GM20000 (cell line): ENCODE results near the gene KXD1.
A peak's percentile ranks its signal among the peaks of the same experiment; 100 is the strongest.
"Not testable (repeated sequence)": the region's sequence is repeated elsewhere in the genome, so short reads cannot be mapped to it uniquely, and the experiment has no call there.

Experiments used
- DNase-seq: peaks from one replicate; pipeline ENCODE4 v3.0.0; 2012; ENCODE audit warnings: low spot score
- TF ChIP-seq, protein P1 (sequence below): IDR thresholded peaks from 2 replicates; pipeline ENCODE4 v1.5.1; 2012; ENCODE audit warnings: mild to moderate bottlenecking, control low read depth; ENCODE audit errors: extremely low read depth, missing control alignments

KXD1 gene

DNA sequence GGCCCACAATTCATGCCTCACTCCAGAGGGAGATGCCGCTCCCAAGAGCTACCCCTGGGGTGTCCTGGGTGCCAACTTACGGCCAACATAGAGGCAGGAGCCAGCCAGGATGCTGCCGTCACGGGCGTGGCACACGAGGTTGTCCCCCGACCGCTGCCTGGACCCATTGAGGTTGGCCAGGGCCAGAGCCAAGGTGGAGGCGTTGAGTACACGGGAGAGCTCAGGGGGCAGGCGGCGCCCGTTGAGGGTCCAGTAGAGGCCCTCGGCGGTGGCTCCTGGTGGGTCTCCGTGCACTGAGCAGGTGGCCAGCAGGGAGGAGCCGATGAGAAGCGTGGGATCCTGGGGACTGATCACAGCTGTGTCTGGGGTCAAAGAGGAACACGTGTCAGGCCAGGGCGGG, 41.8 kb downstream of the KXD1 start:
- TF ChIP-seq, protein P1, sequence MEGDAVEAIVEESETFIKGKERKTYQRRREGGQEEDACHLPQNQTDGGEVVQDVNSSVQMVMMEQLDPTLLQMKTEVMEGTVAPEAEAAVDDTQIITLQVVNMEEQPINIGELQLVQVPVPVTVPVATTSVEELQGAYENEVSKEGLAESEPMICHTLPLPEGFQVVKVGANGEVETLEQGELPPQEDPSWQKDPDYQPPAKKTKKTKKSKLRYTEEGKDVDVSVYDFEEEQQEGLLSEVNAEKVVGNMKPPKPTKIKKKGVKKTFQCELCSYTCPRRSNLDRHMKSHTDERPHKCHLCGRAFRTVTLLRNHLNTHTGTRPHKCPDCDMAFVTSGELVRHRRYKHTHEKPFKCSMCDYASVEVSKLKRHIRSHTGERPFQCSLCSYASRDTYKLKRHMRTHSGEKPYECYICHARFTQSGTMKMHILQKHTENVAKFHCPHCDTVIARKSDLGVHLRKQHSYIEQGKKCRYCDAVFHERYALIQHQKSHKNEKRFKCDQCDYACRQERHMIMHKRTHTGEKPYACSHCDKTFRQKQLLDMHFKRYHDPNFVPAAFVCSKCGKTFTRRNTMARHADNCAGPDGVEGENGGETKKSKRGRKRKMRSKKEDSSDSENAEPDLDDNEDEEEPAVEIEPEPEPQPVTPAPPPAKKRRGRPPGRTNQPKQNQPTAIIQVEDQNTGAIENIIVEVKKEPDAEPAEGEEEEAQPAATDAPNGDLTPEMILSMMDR, result no peak
- peak; percentile 8 for DNase-seq

DNA sequence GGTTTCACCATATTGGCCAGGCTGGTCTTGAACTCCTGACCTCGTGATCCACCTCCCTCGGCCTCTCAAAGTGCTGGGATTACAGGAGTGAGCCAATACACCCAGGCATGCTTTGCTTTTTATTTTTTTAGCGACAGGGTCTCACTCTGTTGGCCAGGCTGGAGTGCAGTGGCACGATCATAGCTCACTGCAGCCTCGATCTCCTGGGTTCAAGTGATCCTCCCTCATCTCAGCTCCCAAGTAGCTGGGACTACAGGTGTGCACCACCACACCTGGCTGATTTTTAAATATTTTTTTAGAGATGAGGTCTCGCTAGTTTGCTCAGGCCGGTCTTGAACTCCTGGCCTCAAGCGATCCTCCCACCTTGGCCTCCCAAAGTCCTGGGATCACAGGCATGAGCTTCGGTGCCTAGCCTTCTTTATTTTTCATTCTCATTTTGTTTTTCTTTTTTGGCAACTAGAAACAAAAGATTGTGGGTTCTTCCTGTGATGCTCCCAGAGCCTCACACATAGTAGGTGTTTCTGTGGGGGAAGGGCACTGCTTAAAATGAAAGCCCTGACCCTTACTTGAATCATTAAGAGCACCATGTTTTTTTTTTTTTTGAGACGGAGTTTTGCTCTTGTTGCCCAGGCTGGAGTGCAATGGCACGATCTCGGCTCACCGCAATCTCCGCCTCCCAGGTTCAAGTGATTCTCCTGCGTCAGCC, 43.2 kb downstream of the KXD1 start:
- DNase-seq, result not testable (repeated sequence)

DNA sequence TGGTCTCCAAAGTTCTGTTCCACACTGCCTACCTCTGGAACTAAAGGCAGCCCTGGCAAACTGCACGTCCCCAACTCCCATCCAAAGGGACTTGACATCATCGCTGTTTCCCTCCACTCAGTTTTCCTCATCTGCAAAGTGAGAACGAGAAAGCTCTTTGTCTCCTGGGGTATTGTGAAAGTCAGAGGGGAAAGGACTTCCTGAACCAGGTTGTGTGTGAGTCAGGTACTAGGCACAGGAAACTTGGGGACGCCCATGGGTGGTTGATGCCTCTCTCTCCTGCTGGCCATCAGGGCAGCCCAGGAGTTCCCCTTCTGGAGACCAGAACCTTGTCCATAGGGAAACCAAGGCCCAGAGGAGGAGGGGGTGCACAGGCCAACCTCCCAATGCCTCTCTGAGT, 44.2 kb downstream of the KXD1 start:
- TF ChIP-seq, protein P1, result no peak
- DNase-seq, result peak; percentile 18

DNA sequence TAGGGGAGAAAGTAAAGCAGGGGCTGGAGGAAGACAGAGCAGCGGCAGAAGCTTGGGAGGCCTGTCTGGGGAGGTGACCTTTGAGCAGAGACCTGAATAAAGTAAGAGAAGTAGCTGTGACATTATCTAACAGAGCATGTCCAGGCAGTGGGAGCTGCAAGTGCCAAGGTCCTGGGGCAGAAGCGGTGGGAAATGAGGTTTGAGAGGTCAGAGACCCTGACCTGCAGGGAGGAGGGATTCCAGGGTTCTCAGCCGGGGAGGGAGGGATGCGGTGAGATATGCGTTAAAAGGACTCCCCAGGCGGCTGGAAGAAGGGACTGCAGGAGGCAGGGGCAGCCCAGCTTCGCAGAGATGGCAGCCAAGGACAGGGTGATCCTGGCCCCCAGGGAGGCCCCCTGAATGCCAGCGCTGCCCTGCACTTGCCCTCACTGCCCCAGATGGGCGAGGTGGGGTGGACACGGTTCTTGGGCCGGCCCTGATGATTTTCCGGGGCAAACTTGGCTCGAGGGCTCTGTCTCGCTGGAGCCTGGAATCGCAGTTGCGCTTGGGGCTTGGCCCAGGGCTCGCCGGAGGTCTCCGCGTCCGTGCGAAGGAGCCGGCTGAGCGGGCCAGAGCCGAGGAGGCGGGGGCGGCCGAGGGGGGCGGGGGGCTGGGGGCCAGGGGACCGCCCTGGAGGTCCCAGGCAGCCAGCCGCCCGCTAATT, 45.7 kb downstream of the KXD1 start:
- peak; percentile 57 for DNase-seq
- TF ChIP-seq, protein P1, result no peak

DNA sequence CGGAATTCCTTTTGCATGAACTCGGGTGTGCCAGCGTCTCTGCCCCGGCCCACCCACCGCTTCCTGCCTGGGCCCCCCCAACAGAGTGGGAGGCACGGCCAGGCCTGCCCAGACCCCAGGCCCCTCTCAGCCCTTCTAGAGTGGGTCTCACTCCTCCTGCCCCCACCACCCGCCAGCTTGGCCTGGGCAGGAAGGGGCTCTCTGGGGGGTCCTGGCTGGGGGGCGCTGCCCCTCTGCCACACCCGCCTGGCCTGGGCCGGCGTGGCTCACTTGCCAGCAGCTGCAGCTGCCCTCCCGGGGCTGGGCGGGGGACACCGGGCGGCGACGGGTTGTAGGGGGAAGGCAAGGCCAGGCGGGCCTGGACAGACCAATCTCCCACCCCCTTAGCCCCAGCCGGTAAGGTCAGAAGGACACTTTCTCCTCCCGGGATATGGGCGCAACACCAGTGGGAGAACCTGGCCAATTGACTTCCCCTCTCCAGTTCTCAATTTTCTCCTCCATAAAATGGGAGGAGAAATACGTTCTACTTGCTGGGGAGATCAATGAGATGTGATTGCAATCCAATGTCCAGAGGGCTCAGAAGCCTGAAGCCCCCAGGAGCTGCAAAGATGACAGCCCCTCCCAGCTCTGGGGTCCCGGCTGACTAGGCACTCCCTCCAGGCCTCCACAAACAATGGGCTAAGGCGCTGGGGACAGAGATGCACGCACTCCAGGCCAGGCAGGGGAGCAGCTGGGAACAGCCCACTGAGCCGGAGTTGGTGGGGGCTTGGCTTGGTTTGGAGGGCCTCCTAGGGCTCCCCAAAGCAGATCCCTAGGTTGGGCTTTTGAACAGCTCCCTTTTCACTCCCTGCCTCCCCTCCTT, 46.5 kb downstream of the KXD1 start:
- TF ChIP-seq, protein P1, result no peak
- DNase-seq, result peak; percentile 45

DNA sequence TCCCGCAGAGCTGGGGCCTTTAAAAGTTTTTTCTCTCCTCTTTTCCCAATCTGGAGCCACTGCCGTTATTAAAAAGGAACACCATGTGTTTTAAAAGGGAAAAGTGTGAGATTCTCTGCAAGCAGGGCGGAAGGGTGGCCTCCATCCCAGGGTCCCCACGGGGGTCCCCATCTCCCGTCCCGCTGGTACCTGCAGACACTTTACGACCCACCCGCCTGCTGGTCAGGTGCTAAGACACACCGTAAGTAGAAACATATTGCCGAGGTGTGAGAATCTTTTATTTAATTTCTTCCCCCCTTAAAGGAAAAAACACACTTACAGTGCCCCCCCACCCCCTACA, 47.1 kb downstream of the KXD1 start:
- peak; percentile 42 for DNase-seq
- TF ChIP-seq, protein P1, result no peak

DNA sequence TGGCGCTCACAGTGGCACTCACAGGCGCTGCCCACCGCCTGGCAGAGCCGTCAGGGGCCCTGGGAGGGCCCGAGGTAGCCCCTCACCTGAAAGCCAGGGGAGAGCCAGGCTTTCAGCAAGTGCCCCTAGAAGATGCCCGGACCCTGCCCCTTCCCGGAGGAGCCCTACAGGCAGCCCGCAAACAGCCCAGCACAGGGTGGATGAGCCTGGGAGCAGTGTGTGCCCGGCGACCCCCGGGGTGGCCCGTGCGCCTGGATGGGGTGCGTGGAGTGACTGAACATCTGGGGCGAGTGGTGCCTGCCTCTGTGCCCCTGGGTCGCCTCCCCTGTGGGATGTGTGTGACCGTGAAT, 47.5 kb downstream of the KXD1 start:
- TF ChIP-seq, protein P1, result no peak
- DNase-seq, result peak; percentile 37
